ENCODE results near the gene SCN9A.

- TF ChIP-seq CTCF (conservative IDR thresholded peaks at IDR 0.05; ENCODE audit: low read length) = no peak
- no peak for TF ChIP-seq EZH2phosphoT487 (IDR thresholded peaks at IDR 0.05; ENCODE audit: borderline replicate concordance, low read depth, low read length)
Observed at GRCh38 chr2:166372046-166372445, 3.7 kb downstream of the SCN9A start.

All from OCI-LY7 (cell line).